ENCODE measurements around the gene SLC22A13.

The SLC22A13 gene

DNA sequence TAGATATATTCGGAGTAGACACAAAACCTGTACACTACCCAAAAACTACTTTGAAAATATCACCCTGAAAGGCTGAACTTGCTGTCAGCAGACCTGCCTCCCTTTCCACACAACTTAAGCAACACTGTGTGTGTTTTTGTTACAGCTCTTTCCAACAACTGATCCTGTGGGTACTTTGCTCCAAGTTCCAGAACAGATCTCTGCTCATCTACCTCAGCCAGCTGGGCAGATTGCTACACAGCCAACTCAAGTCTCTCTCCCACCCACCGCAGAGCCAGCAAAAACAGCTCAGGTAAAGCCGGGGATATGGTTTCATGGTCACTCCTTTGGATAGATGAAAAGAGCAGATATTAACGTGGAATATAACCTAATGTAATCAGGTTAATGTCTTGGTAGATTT lies 19.7 kb upstream of the SLC22A13 start:
- Histone ChIP-seq H3K9ac (ENCODE audit: low read length) (no peak overlapping the region), H3K36me3 (ENCODE audit: control insufficient read depth, insufficient read depth, low read length) (peaks cover 6% of the 10 kb centered on the region), H3K4me1 (ENCODE audit: control insufficient read depth, insufficient read depth, low read length) (no peaks in the 10 kb centered on the region), H3K4me3 (ENCODE audit: low read length) (no peak overlapping the region), H3K27ac (ENCODE audit: low read depth, low read length) (no peak overlapping the region), H3K27me3 (ENCODE audit: control insufficient read depth, insufficient read depth, low read length) (no peaks in the 10 kb centered on the region)

DNA sequence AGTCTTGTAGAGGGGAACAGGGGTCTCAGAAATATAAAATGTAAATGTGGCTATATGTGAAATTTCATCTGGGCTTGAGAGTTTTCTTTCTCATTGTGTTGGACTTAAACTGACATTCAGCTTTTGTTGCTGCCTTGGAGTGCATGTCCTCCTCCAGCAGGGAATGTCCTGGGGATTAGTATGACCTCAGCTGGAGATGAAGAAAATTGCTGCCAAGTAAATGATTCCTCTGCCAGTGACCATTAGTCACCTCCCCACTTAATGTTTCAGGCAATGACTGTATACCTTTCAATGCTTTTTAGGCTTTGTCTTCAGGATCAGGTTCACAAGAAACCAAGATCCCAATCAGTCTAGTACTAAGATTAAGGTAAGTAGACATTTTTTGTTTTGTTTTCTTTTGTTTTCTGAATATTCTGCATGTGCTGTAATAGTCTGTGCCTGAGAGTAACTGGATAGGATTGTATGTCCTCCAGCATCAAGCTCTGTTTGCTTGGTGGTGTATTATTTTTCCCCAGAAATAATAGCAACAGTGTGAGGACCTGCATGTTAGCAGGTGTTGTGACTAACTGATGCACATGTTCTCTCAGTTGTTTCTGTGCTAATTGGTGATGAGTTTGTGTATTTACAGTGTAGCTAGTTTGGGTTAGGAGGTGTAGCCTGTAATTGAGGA lies 18.1 kb upstream of the SLC22A13 start:
- H3K36me3 ChIP-seq (ENCODE audit: control insufficient read depth, insufficient read depth, low read length), result peaks cover 13% of the 10 kb centered on the region
- no peak overlapping the region for H3K4me3 ChIP-seq (ENCODE audit: low read length)
- no peak overlapping the region for H3K9ac ChIP-seq (ENCODE audit: low read length)
- H3K4me1 ChIP-seq (ENCODE audit: control insufficient read depth, insufficient read depth, low read length), result no peaks in the 10 kb centered on the region
- H3K27me3 ChIP-seq (ENCODE audit: control insufficient read depth, insufficient read depth, low read length), result no peaks in the 10 kb centered on the region
- H3K27ac ChIP-seq (ENCODE audit: low read depth, low read length), result no peak overlapping the region

GRCh38 chr3:38250198-38250597 lies 15.4 kb upstream of the SLC22A13 start:
- H3K4me3 ChIP-seq (ENCODE audit: low read length), result no peak overlapping the region

DNA sequence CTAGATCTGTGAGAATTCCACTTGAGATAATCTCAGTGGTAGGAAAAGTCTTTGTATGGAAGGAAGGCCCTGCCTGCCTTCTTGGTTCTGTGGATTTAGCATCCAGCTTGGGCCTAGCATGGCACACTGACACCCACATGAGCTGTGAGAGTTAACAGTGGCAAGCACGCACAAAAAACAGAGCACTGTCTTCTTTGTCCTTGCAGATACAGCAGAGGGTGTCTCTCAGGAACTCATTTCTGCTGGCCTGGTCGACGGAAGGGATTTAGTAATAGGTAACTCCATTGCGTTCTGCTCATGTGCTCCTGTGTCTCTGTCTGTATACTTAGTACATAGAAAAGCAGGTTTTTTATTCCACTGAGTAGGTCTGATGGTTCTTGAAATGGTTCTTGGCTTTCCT lies 14.4 kb upstream of the SLC22A13 start:
- Histone ChIP-seq H3K4me3 (ENCODE audit: low read length) (no peak overlapping the region), H3K9ac (ENCODE audit: low read length) (no peak overlapping the region), H3K36me3 (ENCODE audit: control insufficient read depth, insufficient read depth, low read length) (peaks cover 20% of the 10 kb centered on the region), H3K27me3 (ENCODE audit: control insufficient read depth, insufficient read depth, low read length) (no peaks in the 10 kb centered on the region), H3K27ac (ENCODE audit: low read depth, low read length) (no peak overlapping the region), H3K4me1 (ENCODE audit: control insufficient read depth, insufficient read depth, low read length) (no peaks in the 10 kb centered on the region)

More at GRCh38 chr3:38250198-38250597, 15.4 kb upstream of the SLC22A13 start:
- Histone ChIP-seq H3K4me1 (ENCODE audit: control insufficient read depth, insufficient read depth, low read length) (no peaks in the 10 kb centered on the region), H3K9ac (ENCODE audit: low read length) (no peak overlapping the region), H3K27ac (ENCODE audit: low read depth, low read length) (no peak overlapping the region), H3K36me3 (ENCODE audit: control insufficient read depth, insufficient read depth, low read length) (peaks cover 21% of the 10 kb centered on the region), H3K27me3 (ENCODE audit: control insufficient read depth, insufficient read depth, low read length) (no peaks in the 10 kb centered on the region)

DNA sequence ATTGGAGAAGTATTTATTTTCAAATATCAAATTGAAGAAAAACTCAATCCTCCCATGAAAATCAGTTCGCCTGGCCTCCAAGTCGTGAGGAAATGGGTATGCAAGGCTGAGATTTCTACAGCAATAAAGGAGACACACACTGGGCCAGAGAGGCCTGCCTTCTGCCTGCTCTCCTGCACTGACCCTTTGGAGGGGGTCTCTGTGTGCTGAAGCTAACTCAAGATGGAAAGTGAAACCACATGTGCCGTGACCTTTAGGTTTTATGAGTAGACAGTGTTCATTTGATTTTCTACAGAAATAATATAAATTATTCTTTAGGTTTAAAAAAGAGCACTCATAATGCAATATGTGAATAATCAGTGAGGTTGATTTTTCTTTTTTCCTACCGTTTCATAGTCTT lies 11.9 kb upstream of the SLC22A13 start:
- peaks cover 17% of the 10 kb centered on the region for H3K36me3 ChIP-seq (ENCODE audit: control insufficient read depth, insufficient read depth, low read length)
- no peak overlapping the region for H3K27ac ChIP-seq (ENCODE audit: low read depth, low read length)
- no peaks in the 10 kb centered on the region for H3K4me1 ChIP-seq (ENCODE audit: control insufficient read depth, insufficient read depth, low read length)
- H3K9ac ChIP-seq (ENCODE audit: low read length), result no peak overlapping the region
- H3K27me3 ChIP-seq (ENCODE audit: control insufficient read depth, insufficient read depth, low read length), result no peaks in the 10 kb centered on the region
- H3K4me3 ChIP-seq (ENCODE audit: low read length), result no peak overlapping the region

GRCh38 chr3:38254872-38255271 lies 10.7 kb upstream of the SLC22A13 start:
- H3K36me3 ChIP-seq (ENCODE audit: control insufficient read depth, insufficient read depth, low read length), result peaks cover 15% of the 10 kb centered on the region

DNA sequence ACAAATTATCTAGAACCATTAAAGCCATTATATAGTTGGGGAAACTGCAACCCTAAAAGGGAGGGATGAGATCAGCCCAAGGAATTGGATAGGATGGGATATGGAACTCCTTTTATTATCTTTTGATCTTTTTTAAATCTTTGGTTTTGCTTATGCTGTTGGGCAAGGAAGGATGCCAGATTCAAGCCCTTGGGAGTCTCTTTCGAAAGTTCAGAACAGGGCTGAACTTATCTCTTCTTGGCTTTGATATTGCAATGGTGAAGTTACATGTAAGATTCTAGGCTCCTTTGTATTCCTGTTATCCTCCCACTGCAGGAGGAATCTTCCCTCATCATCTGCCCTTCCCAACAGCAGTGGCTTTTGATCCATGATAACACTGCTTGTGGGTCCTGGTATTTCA lies 10.0 kb upstream of the SLC22A13 start:
- Histone ChIP-seq H3K27ac (ENCODE audit: low read depth, low read length) (no peak overlapping the region), H3K36me3 (ENCODE audit: control insufficient read depth, insufficient read depth, low read length) (peaks cover 15% of the 10 kb centered on the region), H3K4me1 (ENCODE audit: control insufficient read depth, insufficient read depth, low read length) (no peaks in the 10 kb centered on the region), H3K27me3 (ENCODE audit: control insufficient read depth, insufficient read depth, low read length) (no peaks in the 10 kb centered on the region), H3K4me3 (ENCODE audit: low read length) (no peak overlapping the region), H3K9ac (ENCODE audit: low read length) (no peak overlapping the region)

More at GRCh38 chr3:38254872-38255271, 10.7 kb upstream of the SLC22A13 start:
- no peaks in the 10 kb centered on the region for H3K4me1 ChIP-seq (ENCODE audit: control insufficient read depth, insufficient read depth, low read length)
- H3K27ac ChIP-seq (ENCODE audit: low read depth, low read length), result no peak overlapping the region
- H3K27me3 ChIP-seq (ENCODE audit: control insufficient read depth, insufficient read depth, low read length), result no peaks in the 10 kb centered on the region
- H3K4me3 ChIP-seq (ENCODE audit: low read length), result no peak overlapping the region
- H3K9ac ChIP-seq (ENCODE audit: low read length), result no peak overlapping the region

- Histone ChIP-seq H3K4me3 (ENCODE audit: low read length) (no peak overlapping the region), H3K27ac (ENCODE audit: low read depth, low read length) (no peak overlapping the region), H3K9ac (ENCODE audit: low read length) (no peak overlapping the region), H3K27me3 (ENCODE audit: control insufficient read depth, insufficient read depth, low read length) (no peaks in the 10 kb centered on the region), H3K4me1 (ENCODE audit: control insufficient read depth, insufficient read depth, low read length) (no peaks in the 10 kb centered on the region), H3K36me3 (ENCODE audit: control insufficient read depth, insufficient read depth, low read length) (peaks cover 8% of the 10 kb centered on the region)
These were observed 8.0 kb upstream of the SLC22A13 start for GRCh38 chr3:38257583-38257982.

DNA sequence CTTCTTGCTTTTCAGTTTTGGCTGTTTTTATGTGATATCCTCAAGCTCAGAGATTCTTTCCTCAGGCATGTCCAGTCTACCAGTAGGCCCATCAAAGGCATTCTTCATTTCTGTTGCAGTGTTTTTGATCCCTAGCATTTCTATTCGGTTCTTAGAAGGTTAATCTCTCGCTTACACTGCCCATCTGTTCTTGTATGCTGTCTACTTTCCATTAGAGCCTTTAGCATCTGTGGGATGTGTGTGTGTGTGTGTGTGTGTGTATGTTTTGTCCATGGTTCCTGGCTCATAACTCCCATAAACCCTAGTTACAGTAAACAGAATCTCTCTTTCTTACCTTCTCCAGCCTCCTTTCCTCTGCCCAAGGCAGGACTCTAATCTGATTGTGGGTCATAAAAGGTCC lies 5.1 kb upstream of the SLC22A13 start:
- no peak overlapping the region for H3K27ac ChIP-seq (ENCODE audit: low read depth, low read length)

GRCh38 chr3:38264353-38264771 lies 1.2 kb upstream of the SLC22A13 start:
- Histone ChIP-seq H3K36me3 (ENCODE audit: control insufficient read depth, insufficient read depth, low read length) (no peaks in the 10 kb centered on the region), H3K27ac (ENCODE audit: low read depth, low read length) (no peak overlapping the region), H3K4me1 (ENCODE audit: control insufficient read depth, insufficient read depth, low read length) (no peaks in the 10 kb centered on the region), H3K4me3 (ENCODE audit: low read length) (no peak overlapping the region), H3K27me3 (ENCODE audit: control insufficient read depth, insufficient read depth, low read length) (no peaks in the 10 kb centered on the region), H3K9ac (ENCODE audit: low read length) (no peak overlapping the region)

More for the DNA sequence above, 5.1 kb upstream of the SLC22A13 start:
- no peaks in the 10 kb centered on the region for H3K4me1 ChIP-seq (ENCODE audit: control insufficient read depth, insufficient read depth, low read length)
- H3K27me3 ChIP-seq (ENCODE audit: control insufficient read depth, insufficient read depth, low read length), result no peaks in the 10 kb centered on the region
- H3K36me3 ChIP-seq (ENCODE audit: control insufficient read depth, insufficient read depth, low read length), result no peaks in the 10 kb centered on the region
- no peak overlapping the region for H3K9ac ChIP-seq (ENCODE audit: low read length)
- H3K4me3 ChIP-seq (ENCODE audit: low read length), result no peak overlapping the region

DNA sequence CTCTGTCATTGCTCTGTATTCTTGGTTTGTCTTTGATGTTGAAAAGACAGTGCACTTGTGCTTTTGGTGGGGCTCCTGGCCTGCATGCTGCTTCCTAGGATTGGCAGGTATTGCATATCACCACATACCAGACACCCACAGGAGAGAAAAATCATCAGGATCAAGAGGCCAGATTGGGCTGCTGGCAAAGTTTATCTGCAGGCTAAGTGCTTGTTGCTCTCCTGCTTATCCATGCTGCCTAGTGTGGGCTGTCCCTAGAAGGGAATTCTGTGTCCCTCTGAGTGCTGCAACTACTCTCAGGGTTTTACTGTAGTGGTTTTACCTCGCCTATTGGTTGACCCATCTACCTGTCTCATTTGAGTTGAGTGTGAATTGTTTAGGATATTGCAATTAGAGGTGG lies 833 bp upstream of the SLC22A13 start:
- Histone ChIP-seq H3K27me3 (ENCODE audit: control insufficient read depth, insufficient read depth, low read length) (no peaks in the 10 kb centered on the region), H3K4me3 (ENCODE audit: low read length) (no peak overlapping the region), H3K9ac (ENCODE audit: low read length) (no peak overlapping the region), H3K36me3 (ENCODE audit: control insufficient read depth, insufficient read depth, low read length) (no peaks in the 10 kb centered on the region), H3K4me1 (ENCODE audit: control insufficient read depth, insufficient read depth, low read length) (no peaks in the 10 kb centered on the region), H3K27ac (ENCODE audit: low read depth, low read length) (no peak overlapping the region)

DNA sequence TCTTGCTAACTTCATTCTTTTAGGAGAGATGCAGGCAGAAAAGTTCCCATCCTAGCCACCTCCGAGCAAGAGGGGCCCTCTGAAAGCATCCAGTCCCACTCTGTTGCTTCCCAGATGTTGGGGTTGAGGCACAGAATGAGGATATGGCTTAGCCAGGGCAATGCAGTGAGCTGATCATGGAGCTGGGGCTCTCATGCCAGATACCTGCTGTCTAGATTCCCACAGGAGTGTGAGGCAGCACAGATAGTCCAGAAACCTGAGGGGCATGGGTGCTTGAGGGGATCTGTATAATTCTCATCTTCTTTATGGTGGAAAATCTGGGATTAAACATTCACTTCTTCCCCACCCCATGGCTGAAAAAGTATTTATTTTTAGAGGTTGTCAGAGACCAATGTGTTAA lies 1.2 kb downstream of the SLC22A13 start:
- no peaks in the 10 kb centered on the region for H3K4me1 ChIP-seq (ENCODE audit: control insufficient read depth, insufficient read depth, low read length)
- no peaks in the 10 kb centered on the region for H3K36me3 ChIP-seq (ENCODE audit: control insufficient read depth, insufficient read depth, low read length)
- no peak overlapping the region for H3K9ac ChIP-seq (ENCODE audit: low read length)

GRCh38 chr3:38267662-38268061 lies 2.0 kb downstream of the SLC22A13 start:
- H3K27ac ChIP-seq (ENCODE audit: low read depth, low read length), result no peak overlapping the region

More for the DNA sequence above, 1.2 kb downstream of the SLC22A13 start:
- H3K4me3 ChIP-seq (ENCODE audit: low read length), result no peak overlapping the region
- no peaks in the 10 kb centered on the region for H3K27me3 ChIP-seq (ENCODE audit: control insufficient read depth, insufficient read depth, low read length)
- no peak overlapping the region for H3K27ac ChIP-seq (ENCODE audit: low read depth, low read length)

More at GRCh38 chr3:38267662-38268061, 2.0 kb downstream of the SLC22A13 start:
- H3K4me1 ChIP-seq (ENCODE audit: control insufficient read depth, insufficient read depth, low read length), result no peaks in the 10 kb centered on the region
- no peaks in the 10 kb centered on the region for H3K27me3 ChIP-seq (ENCODE audit: control insufficient read depth, insufficient read depth, low read length)
- H3K36me3 ChIP-seq (ENCODE audit: control insufficient read depth, insufficient read depth, low read length), result no peaks in the 10 kb centered on the region
- H3K4me3 ChIP-seq (ENCODE audit: low read length), result no peak overlapping the region
- no peak overlapping the region for H3K9ac ChIP-seq (ENCODE audit: low read length)

Data from rectal smooth muscle tissue (tissue), 1 donor.